Renal cortex interstitium (tissue), 11 donors: ENCODE results near the gene NUB1. TPM values are rescaled to one million over a fixed set of nuclear protein-coding genes. Genes with fewer than 3 reads are reported as not detected.
A peak's percentile ranks its signal among the peaks of the same experiment; 100 is the strongest.

Experiments
- DNase-seq, 11 donors: peaks; one replicate each; pipeline ENCODE4 v3.0.0-alpha.2; 2013; ENCODE audit warnings: low read depth in 9 of 11, low spot score in 4 of 11; ENCODE audit errors: extremely low read depth in 1 of 11
- polyA plus RNA-seq, 3 donors: library from polyadenylated mRNA; unstranded; fragments of 120-200 nt; gene quantifications; one replicate each; pipeline ENCODE4 v1.2.1, GENCODE V29; 2013; ENCODE audit not compliant: insufficient read length in 3 of 3

The NUB1 gene
- polyA plus RNA-seq, 3 donors: 76.5 to 94.3 (median 82.0) TPM

DNA sequence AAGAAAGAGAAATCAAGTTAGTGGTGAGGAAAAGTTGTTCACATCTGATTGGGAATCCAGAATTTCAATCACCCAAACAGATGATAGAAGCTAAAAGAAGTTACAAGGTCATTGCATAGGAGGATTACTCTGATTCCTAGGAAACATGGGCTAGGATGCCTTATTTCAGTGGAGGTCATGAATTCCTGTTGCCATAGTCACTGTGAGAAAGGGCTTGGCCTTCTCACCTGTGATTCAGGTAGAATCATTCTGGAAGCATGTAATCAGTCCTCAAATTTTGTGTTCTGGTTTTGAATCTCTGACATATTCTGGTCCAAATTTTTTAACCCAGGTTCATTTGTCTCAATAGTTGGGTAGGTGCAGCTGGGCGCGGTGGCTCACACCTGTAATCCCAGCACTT lies 4.3 kb upstream of the NUB1 start:
- no peak for DNase-seq

DNA sequence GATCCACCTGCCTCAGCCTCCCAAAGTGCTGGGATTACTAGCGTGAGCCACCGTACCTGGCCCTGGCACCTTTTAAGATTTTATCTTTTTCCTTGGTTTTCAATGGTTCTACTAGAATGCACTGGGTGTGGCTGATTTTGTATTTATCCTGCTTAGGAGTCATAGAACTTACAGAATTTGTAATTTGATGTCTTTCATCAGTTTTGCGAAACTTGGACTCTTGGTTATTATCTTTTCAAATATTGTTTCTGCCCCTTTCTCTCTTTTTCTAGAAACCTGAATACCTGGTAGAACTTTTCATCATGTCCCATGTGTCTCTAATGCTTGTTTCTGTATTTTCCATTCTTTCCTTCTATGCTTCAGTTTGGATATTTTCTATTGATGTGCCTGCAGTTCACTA lies 2.8 kb upstream of the NUB1 start:
- DNase-seq: no peak

DNA sequence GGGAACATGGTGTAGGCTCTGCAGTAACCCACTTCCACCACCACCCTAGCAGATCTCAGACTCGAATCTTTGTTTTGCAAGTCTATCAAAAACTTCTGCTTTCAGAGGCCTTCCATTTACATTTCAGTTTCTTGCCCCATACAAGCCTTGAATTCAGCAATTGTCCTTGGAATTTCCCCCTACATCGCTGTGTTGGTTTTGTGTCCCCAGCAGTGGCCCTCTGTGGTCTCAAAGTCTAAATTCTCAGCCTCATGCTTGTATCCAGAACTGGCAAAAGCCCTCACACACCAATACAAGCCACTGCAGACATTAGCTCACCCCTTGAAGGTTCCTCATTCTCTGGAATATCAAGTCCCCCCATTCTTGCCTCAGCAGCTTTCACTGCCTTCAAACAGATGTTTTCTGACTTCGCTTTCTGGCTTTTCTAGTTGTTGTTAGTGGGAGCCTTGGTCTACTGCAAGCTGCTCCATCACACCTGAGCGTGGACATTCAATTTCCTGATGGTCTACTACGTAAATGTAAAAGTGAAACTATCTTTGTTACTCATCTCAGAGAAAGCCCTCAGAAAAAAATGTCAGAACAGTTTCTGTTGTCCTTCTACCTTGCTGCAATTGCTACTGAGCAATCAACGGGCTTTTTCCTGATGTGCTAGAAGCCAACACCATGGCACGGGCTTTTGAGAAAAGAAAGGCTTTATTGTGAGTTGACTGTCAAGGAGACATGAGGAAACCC lies 1.8 kb upstream of the NUB1 start:
- no peak for DNase-seq

DNA sequence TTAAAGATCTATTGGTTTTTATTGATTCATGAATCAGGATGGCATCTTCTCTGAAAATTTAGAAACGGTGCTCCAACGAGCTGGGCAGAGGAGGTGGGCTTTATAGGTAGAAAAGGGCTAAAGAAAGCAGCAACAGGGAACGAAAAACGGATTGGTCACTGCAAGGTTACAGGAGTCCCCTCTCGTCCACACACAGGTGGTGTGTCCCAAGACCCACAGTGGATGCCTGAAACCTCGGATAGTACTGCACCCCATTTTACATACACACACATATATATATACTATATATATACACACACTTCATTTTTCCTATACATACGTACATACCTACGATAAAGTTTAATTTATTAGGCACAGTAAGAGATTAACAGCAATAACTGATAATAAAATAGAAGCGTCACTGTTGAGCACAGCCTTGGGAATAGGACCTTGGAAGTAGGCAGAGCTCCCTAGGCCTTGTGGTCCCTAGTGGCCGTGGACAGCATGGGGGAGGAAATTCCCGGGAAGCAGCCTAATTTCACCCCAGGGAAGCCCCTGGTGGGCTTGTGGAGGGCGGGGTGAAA lies 737 bp upstream of the NUB1 start:
- no peak for DNase-seq

DNA sequence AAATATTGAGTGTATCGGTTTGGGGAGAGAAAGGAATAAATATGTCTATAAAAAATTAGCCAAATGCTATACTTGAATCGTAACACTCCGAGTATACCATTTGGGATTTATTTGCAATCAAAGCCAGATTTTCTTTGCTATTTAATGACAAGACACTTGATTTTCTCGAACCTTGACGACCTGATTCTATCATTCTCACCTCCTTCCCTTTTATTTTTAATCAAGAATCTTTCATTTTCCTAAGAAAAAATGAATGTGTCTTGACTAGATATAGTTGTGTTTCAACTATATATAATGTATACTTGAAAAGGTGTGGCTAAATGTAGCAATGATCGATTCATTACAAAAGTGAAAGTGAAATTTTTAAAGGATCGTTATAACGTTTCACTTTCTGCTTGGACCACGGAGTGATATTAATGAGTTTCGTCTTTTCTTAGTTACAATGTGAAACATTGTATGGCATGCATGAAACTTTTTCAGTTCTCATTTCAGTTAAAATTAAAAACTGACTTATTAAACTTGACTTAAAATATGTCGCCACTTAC lies 562 bp downstream of the NUB1 start:
- no peak for DNase-seq

DNA sequence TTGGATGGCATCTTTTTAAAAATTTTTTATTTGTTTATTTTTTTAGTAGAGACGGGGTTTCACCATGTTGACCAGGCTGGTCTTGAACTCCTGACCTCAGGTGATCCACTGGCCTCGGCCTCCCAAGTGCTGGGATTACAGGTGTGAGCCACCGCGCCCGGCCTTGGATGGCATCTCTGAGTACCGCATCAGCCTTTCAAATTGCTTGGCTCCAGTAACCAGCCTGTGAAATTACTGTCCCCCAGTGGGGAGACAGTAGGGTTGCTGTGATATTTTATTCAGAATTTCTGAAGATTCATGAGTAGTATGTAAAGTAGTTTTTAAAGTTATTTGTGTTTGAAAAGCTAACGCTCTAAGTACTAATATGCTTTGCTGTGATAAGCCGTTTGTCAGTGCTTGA lies 1.2 kb downstream of the NUB1 start:
- DNase-seq: no peak

GRCh38 chr7:151343516-151343915 lies 1.9 kb downstream of the NUB1 start:
- no peak for DNase-seq

GRCh38 chr7:151345576-151346469 lies 4.2 kb downstream of the NUB1 start:
- no peak for DNase-seq

DNA sequence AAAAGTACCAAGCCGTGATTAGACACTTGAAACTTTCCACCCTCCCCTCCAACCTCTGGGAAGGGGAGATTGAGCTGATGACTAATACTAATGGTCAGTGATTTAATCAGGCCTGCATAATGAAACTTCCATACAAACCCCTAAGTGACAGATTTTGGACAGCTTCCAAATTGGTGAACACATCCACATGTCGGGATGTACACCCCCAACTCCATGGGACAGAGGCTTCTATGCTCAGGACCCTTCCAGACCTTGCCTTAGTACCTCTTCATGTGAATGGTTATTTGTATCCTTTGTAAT lies 4.8 kb downstream of the NUB1 start:
- no peak for DNase-seq

DNA sequence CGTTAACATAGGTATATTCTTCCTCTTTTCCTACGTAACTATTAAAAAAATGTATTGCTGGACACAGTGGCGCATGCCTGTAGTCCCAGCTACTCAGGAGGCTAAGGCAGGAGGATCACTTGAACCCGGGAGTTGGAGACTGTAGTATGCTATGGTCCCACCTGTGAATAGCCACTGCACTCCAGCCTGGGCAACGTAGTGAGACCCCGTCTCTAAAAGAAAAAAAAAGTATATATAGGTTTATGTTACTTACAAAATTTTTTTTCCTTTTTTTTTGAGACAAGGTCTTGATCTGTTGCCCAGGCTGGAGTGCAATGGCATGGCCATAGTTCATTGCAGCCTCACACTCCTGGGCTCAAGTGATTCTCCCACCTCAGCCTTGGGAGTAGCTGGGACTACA lies 5.6 kb downstream of the NUB1 start:
- no peak for DNase-seq

GRCh38 chr7:151348970-151349369 lies 7.4 kb downstream of the NUB1 start:
- DNase-seq: no peak

- no peak for DNase-seq
Observed at GRCh38 chr7:151349507-151349853, 7.9 kb downstream of the NUB1 start.

- DNase-seq: no peak
Observed at GRCh38 chr7:151351027-151351426, 9.4 kb downstream of the NUB1 start.

DNA sequence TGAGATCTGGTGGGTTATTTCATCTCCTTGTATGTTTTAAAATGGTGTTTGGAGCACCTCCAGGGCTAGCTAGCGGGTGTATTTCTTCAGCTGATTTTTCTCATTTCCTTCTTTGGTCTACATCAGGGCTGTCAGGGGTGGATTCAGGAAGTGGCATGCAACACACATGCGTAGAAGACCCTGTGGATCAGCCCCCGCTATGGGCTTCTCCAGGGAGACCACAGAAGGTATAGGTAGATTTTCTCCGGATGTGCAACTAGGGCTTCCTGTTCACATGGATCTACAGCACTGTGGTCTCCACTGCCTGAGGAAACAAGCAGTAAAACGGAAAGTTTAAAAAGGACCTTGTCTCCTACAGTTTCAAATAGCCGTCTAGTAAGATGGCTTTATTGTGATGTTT lies 10.4 kb downstream of the NUB1 start:
- DNase-seq: no peak

DNA sequence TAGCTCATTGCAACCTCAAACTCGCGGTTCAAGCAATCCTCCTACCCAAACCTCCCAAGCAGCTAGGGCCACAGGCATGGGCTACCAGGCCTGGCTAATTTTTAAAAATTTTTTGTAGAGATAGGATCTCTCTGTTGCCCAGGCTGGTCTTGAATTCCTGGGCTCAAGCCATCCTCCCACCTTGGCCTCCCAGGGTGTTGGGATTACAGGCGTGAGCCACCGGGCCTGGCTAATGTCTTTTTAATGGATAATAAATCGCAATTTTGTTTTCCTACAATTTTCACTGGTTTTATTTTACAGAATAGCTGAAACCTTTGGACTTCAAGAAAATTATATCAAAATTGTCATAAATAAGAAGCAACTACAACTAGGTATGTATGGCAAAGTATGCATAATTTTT lies 10.9 kb downstream of the NUB1 start:
- DNase-seq: no peak

- no peak for DNase-seq
Observed at GRCh38 chr7:151361193-151361959, 19.8 kb downstream of the NUB1 start.

DNA sequence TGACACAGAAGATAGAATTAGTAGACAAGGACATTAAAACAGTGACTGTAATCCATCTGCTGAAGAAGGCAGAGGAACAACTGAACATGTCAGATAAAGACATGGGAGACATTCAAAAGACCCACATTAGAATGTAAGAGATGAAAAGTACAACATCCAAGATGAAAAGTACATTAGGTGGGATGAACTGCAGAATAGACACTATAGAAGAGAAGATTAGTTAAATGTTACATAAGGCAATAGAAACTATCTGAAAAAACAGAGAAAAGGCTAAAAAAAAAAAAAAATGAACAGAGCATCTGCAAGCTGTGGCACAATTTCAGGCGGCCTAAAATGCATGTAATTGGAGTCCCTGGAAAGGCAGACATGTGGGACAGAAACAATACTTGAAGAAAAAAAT lies 21.6 kb downstream of the NUB1 start:
- DNase-seq: no peak

DNA sequence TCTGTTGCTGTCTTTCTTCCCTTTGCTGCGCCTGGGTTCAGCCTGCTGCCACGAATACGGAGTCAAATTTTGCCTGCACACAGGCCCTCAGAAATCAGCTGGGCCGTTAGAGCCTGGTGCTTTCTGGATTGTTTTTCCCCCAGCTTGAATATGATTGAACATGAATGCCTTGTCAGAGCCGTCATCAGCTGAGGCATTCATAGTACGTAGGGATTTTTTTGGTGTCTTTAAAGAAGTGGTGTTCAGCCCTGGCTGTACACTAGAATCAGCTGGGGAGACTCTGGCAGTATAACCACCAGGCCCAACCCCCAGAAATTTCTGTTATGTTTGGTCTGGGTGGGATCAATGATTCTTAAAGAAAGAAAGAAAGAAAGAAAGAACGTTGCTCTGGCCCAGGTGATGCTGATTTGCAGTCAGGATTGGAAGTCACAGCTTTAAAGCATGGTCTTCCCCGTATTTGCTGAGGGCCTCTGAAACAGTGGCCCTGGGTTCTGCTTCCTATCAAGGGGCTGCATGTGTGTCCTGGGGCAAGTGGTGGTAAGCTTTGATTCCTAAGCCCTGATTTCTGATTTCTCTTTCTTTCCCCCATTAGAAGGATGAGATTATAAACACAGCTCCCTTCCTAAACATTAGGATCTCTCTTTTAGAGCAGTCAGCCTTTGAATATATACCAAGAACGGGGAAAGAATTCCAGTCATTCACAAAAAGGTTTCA lies 24.7 kb downstream of the NUB1 start:
- DNase-seq: no peak

GRCh38 chr7:151366880-151367222 lies 25.2 kb downstream of the NUB1 start:
- peak in 5 of 11 donors; percentile 44 to 69 (median 62) for DNase-seq
